T47D (cell line): ENCODE data around the gene MCUB.
A peak's percentile ranks its signal among the peaks of the same experiment; 100 is the strongest.

Source experiments
- DNase-seq, 2 experiments: peaks; one replicate each; pipeline versions ENCODE4 v3.0.0 to v3.0.0-alpha.2; 2011 to 2012; ENCODE audit warnings: low read depth in 1 of 2, low spot score in 1 of 2
- JUND ChIP-seq: IDR thresholded peaks from 2 replicates; pipeline ENCODE4 v1.6.1; 2012; ENCODE audit warnings: low read depth
- in situ Hi-C: cut with HindIII; loops from 2 replicates; pipeline ENCODE4 v1.10.0; 2016; ENCODE audit warnings: low sequenced_read_pairs, low pct_unique_long_range_greater_than_20kb

The MCUB gene

GRCh38 chr4:109713500-109713899, 153.5 kb downstream of the MCUB start:
- in situ Hi-C loops: no loop called here
- no peak for DNase-seq
- no peak for TF ChIP-seq JUND

GRCh38 chr4:109718759-109719158, 158.7 kb downstream of the MCUB start:
- no peak for TF ChIP-seq JUND
- in situ Hi-C loops: no loop called here
- DNase-seq: no peak

- in situ Hi-C loops: no loop called here
- no peak for TF ChIP-seq JUND
- DNase-seq: no peak
Measured at GRCh38 chr4:109719604-109720003, 159.6 kb downstream of the MCUB start.

GRCh38 chr4:109721033-109721432, 161.0 kb downstream of the MCUB start:
- in situ Hi-C loops: no loop called here
- TF ChIP-seq JUND: no peak
- no peak for DNase-seq

GRCh38 chr4:109722357-109722756, 162.3 kb downstream of the MCUB start:
- DNase-seq: no peak
- in situ Hi-C loops: no loop called here
- no peak for TF ChIP-seq JUND

GRCh38 chr4:109723110-109723509, 163.1 kb downstream of the MCUB start:
- no peak for DNase-seq
- in situ Hi-C loops: no loop called here
- no peak for TF ChIP-seq JUND

GRCh38 chr4:109728385-109728784, 168.3 kb downstream of the MCUB start:
- TF ChIP-seq JUND: no peak
- in situ Hi-C loops: no loop called here

GRCh38 chr4:109729117-109729717, 169.2 kb downstream of the MCUB start:
- peak in 1 of 2 experiments; percentile 3 for DNase-seq

More at GRCh38 chr4:109728385-109728784, 168.3 kb downstream of the MCUB start:
- DNase-seq: peak in 1 of 2 experiments; percentile 3

GRCh38 chr4:109729718-109730618, 169.9 kb downstream of the MCUB start, which contains the start of gene PLA2G12A:
Gene PLA2G12A, minus strand, starts transcription at chr4:109730070. Its CDS starts 261 bp downstream, at chr4:109729809.
- in situ Hi-C loops: no loop called here
- peak; percentile 77 to 95 for DNase-seq

More at GRCh38 chr4:109729117-109729717, 169.2 kb downstream of the MCUB start:
- TF ChIP-seq JUND: no peak
- in situ Hi-C loops: no loop called here

GRCh38 chr4:109730619-109731545, 170.8 kb downstream of the MCUB start:
- in situ Hi-C loops: no loop called here
- DNase-seq: no peak
- no peak for TF ChIP-seq JUND

More at GRCh38 chr4:109729718-109730618, 169.9 kb downstream of the MCUB start, which contains the start of gene PLA2G12A:
- TF ChIP-seq JUND: no peak

- TF ChIP-seq JUND: no peak
- DNase-seq: no peak
- in situ Hi-C loops: no loop called here
Measured at GRCh38 chr4:109733728-109734127, 173.7 kb downstream of the MCUB start.
